ENCODE results near the gene OCA2.

The OCA2 gene

GRCh38 chr15:28066231-28066630 lies 32.9 kb downstream of the OCA2 start:
- peaks cover 4% of the 10 kb centered on the region for H3K36me3 Mint-ChIP-seq (ENCODE audit: low read depth)
- no peak for TF ChIP-seq CTCF (IDR thresholded peaks at IDR 0.05)
- DNase-seq, result no peak
- no peak overlapping the region for H3K4me3 Mint-ChIP-seq
- H3K27me3 Mint-ChIP-seq (ENCODE audit: low read depth, poor library complexity), result peaks cover 3% of the 10 kb centered on the region
- no peaks in the 10 kb centered on the region for H3K4me1 Mint-ChIP-seq
- no peak overlapping the region for H3K27ac Mint-ChIP-seq
- H3K9me3 Mint-ChIP-seq, result peaks cover 33% of the 10 kb centered on the region

GRCh38 chr15:28060005-28060404 lies 39.1 kb downstream of the OCA2 start:
- no peaks in the 10 kb centered on the region for H3K36me3 Mint-ChIP-seq (ENCODE audit: low read depth)
- no peaks in the 10 kb centered on the region for H3K4me1 Mint-ChIP-seq
- H3K4me3 Mint-ChIP-seq, result no peak overlapping the region
- H3K27me3 Mint-ChIP-seq (ENCODE audit: low read depth, poor library complexity), result no peaks in the 10 kb centered on the region
- TF ChIP-seq CTCF (IDR thresholded peaks at IDR 0.05), result no peak
- no peak for DNase-seq
- peaks cover 15% of the 10 kb centered on the region for H3K9me3 Mint-ChIP-seq
- H3K27ac Mint-ChIP-seq, result no peak overlapping the region

- Mint-ChIP-seq H3K36me3 (ENCODE audit: low read depth) (no peaks in the 10 kb centered on the region), H3K4me1 (no peaks in the 10 kb centered on the region), H3K27me3 (ENCODE audit: low read depth, poor library complexity) (peaks cover under 1% of the 10 kb centered on the region), H3K9me3 (peaks cover 9% of the 10 kb centered on the region), H3K4me3 (no peak overlapping the region), H3K27ac (no peak overlapping the region)
- no peak for DNase-seq
- no peak for TF ChIP-seq CTCF (IDR thresholded peaks at IDR 0.05)
Observed at GRCh38 chr15:28058082-28058481, 41.0 kb downstream of the OCA2 start.

- Mint-ChIP-seq H3K27ac (no peak overlapping the region), H3K27me3 (ENCODE audit: low read depth, poor library complexity) (peaks cover 13% of the 10 kb centered on the region), H3K4me3 (no peak overlapping the region), H3K4me1 (no peaks in the 10 kb centered on the region), H3K36me3 (ENCODE audit: low read depth) (no peaks in the 10 kb centered on the region), H3K9me3 (peaks cover 14% of the 10 kb centered on the region)
- DNase-seq, result no peak
- TF ChIP-seq CTCF (IDR thresholded peaks at IDR 0.05), result no peak
Observed at GRCh38 chr15:28051955-28052633, 47.0 kb downstream of the OCA2 start.

GRCh38 chr15:28049581-28049980 lies 49.5 kb downstream of the OCA2 start:
- H3K36me3 Mint-ChIP-seq (ENCODE audit: low read depth), result no peaks in the 10 kb centered on the region
- TF ChIP-seq CTCF (IDR thresholded peaks at IDR 0.05), result no peak
- no peak overlapping the region for H3K27ac Mint-ChIP-seq
- DNase-seq, result no peak
- peaks cover 18% of the 10 kb centered on the region for H3K27me3 Mint-ChIP-seq (ENCODE audit: low read depth, poor library complexity)
- H3K4me3 Mint-ChIP-seq, result no peak overlapping the region
- peaks cover 14% of the 10 kb centered on the region for H3K9me3 Mint-ChIP-seq
- no peaks in the 10 kb centered on the region for H3K4me1 Mint-ChIP-seq

- TF ChIP-seq CTCF (IDR thresholded peaks at IDR 0.05), result no peak
- Mint-ChIP-seq H3K9me3 (peaks cover 14% of the 10 kb centered on the region), H3K27ac (no peak overlapping the region), H3K4me1 (peaks cover 11% of the 10 kb centered on the region), H3K36me3 (ENCODE audit: low read depth) (no peaks in the 10 kb centered on the region), H3K27me3 (ENCODE audit: low read depth, poor library complexity) (peaks cover 15% of the 10 kb centered on the region), H3K4me3 (no peak overlapping the region)
- no peak for DNase-seq
Observed at GRCh38 chr15:28047277-28047676, 51.8 kb downstream of the OCA2 start.
